A673 (cell line): Measurements from ENCODE around the gene RAPGEF5. TPM values are rescaled to one million over a fixed set of nuclear protein-coding genes. Genes with fewer than 3 reads are reported as not detected.

ENCODE experiments used
- BruUV-seq: library from RNA; stranded (reverse); fragments of 400-500 nt; replicated peaks from 2 replicates; lab custom pipeline; 2021; lab: Mats Ljungman, UMichigan
- CTCF ChIA-PET: fragments of 300-600 bp; sonication (Branson Sonifier 250); formaldehyde crosslinking; loops from one replicate; lab custom pipeline; 2022; ENCODE audit warnings: antibody characterized with exemption; lab: Charles Lee
- POLR2A ChIA-PET: fragments of 300-600 bp; sonication (Branson Sonifier 250); formaldehyde crosslinking; loops from one replicate; lab custom pipeline; 2022; ENCODE audit warnings: antibody characterized with exemption; ENCODE audit not compliant: low non-redundant PET; lab: Charles Lee
- DNase-seq: peaks from one replicate; pipeline ENCODE4 v3.0.0-alpha.2; 2015; ENCODE audit warnings: low spot score
- H3K27ac ChIP-seq: fragments of 200-600 bp; sonication (generic); 2 replicates; pipeline ENCODE4 v1.5.1; 2016; ENCODE audit warnings: mixed run types, low read depth, mild to moderate bottlenecking, mixed read lengths, antibody characterized with exemption, low read length; ENCODE audit not compliant: poor library complexity, severe bottlenecking
- H3K27me3 ChIP-seq: fragments of 200-600 bp; sonication (generic); replicated peaks from 2 replicates; pipeline ENCODE4 v1.6.1; 2017; ENCODE audit warnings: mixed run types, low read depth, mild to moderate bottlenecking, mixed read lengths, antibody characterized with exemption, low read length; ENCODE audit not compliant: insufficient read depth, poor library complexity
- H3K36me3 ChIP-seq: fragments of 200-600 bp; sonication (generic); 2 replicates; pipeline ENCODE4 v1.6.1; 2016; ENCODE audit warnings: mixed run types, mild to moderate bottlenecking, mixed read lengths, antibody characterized with exemption, low read length; ENCODE audit not compliant: insufficient read depth, poor library complexity, severe bottlenecking
- H3K4me1 ChIP-seq: fragments of 200-600 bp; sonication (generic); 2 replicates; pipeline ENCODE4 v1.6.1; 2017; ENCODE audit warnings: mixed run types, mild to moderate bottlenecking, mixed read lengths, antibody characterized with exemption, low read length; ENCODE audit not compliant: insufficient read depth, poor library complexity, severe bottlenecking
- H3K4me3 ChIP-seq: fragments of 200-600 bp; sonication (generic); 2 replicates; pipeline ENCODE4 v1.5.1; 2016; ENCODE audit warnings: low read depth, mixed run types, mild to moderate bottlenecking, mixed read lengths, low read length; ENCODE audit not compliant: poor library complexity, severe bottlenecking
- H3K9me3 ChIP-seq: fragments of 200-600 bp; sonication (generic); 2 replicates; pipeline ENCODE4 v1.6.1; 2016; ENCODE audit warnings: mixed run types, low read depth, mild to moderate bottlenecking, mixed read lengths, antibody characterized with exemption, low read length; ENCODE audit not compliant: poor library complexity, severe bottlenecking
- CTCF ChIP-seq: fragments of 300-800, 200-600 bp; sonication (generic); conservative IDR thresholded peaks from 2 replicates; pipeline ENCODE4 v1.5.1; 2017; ENCODE audit warnings: low read depth, mild to moderate bottlenecking, antibody characterized with exemption, low read length, moderate library complexity, mixed read lengths
- EZH2 ChIP-seq: fragments of 200-600 bp; sonication (generic); IDR thresholded peaks from 2 replicates; pipeline ENCODE4 v1.6.1; 2017; ENCODE audit warnings: borderline replicate concordance, low read depth, mild to moderate bottlenecking, mixed read lengths, antibody characterized with exemption, low read length; ENCODE audit not compliant: poor library complexity, severe bottlenecking
- intact Hi-C: fragments of 100-400 bp; cut with micrococcal nuclease; formaldehyde crosslinking; loops from one replicate; pipeline ENCODE4 v1.10.0; 2022; ENCODE audit not compliant: unreplicated experiment
- total RNA-seq: library from RNA; stranded (reverse); gene quantifications from 2 replicates; pipeline ENCODE4 v1.2.3, GENCODE V29; 2021

RAPGEF5 gene
- total RNA-seq, 1 experiment from 2014 or later, result 10.7 TPM

- no peak overlapping the region for H3K4me3 ChIP-seq
- POLR2A ChIA-PET, result no interaction called here
- intact Hi-C loops, result no loop called here
- no peak overlapping the region for H3K27ac ChIP-seq
- TF ChIP-seq EZH2 (no peak), CTCF (no peak)
- BruUV-seq, result no TSS peak
- H3K36me3 ChIP-seq, result no peaks in the 10 kb centered on the region
- no peaks in the 10 kb centered on the region for H3K4me1 ChIP-seq
- peak; percentile 34 for DNase-seq
- no peaks in the 10 kb centered on the region for H3K9me3 ChIP-seq
- CTCF ChIA-PET, result no interaction called here
- H3K27me3 ChIP-seq, result no peaks in the 10 kb centered on the region
Measured at GRCh38 chr7:22156205-22156604, 200.7 kb downstream of the RAPGEF5 start.

- no peak overlapping the region for H3K27ac ChIP-seq
- ChIA-PET CTCF (no interaction called here), POLR2A (no interaction called here)
- no TSS peak for BruUV-seq
- H3K4me1 ChIP-seq, result peaks cover 9% of the 10 kb centered on the region
- H3K27me3 ChIP-seq, result no peaks in the 10 kb centered on the region
- no peaks in the 10 kb centered on the region for H3K9me3 ChIP-seq
- intact Hi-C loops, result no loop called here
- DNase-seq, result no peak
- no peaks in the 10 kb centered on the region for H3K36me3 ChIP-seq
- no peak overlapping the region for H3K4me3 ChIP-seq
- TF ChIP-seq EZH2 (no peak), CTCF (no peak)
Measured at GRCh38 chr7:22154143-22154529, 202.8 kb downstream of the RAPGEF5 start.

GRCh38 chr7:22153432-22154142 lies 203.4 kb downstream of the RAPGEF5 start:
- no peak for DNase-seq
- ChIA-PET POLR2A (no interaction called here), CTCF (no interaction called here)
- BruUV-seq, result no TSS peak
- TF ChIP-seq CTCF (no peak), EZH2 (no peak)
- Histone ChIP-seq H3K4me1 (peaks cover 9% of the 10 kb centered on the region), H3K9me3 (no peaks in the 10 kb centered on the region), H3K4me3 (no peak overlapping the region), H3K27me3 (no peaks in the 10 kb centered on the region), H3K27ac (no peak overlapping the region), H3K36me3 (no peaks in the 10 kb centered on the region)
- intact Hi-C loops, result no loop called here
